Measurements from ENCODE around the gene TTC28.

GRCh38 chr22:28562324-28562723 lies 117.3 kb downstream of the TTC28 start:
- no peak for TF ChIP-seq POLR2A (IDR thresholded peaks at IDR 0.05; ENCODE audit: low read depth)
- no peak for TF ChIP-seq CTCF (IDR thresholded peaks at IDR 0.05)
- TF ChIP-seq POLR2AphosphoS5 (IDR thresholded peaks at IDR 0.05) = no peak

Measured in esophagus muscularis mucosa (tissue), 3 donors.